HG03354 (cell line): ENCODE data around the gene SUN1.
"Not testable (repeated sequence)": the region's sequence is repeated elsewhere in the genome, so short reads cannot be mapped to it uniquely, and the experiment has no call there.

ENCODE experiments used
- ATAC-seq: cut with Tn5 transposase; IDR thresholded peaks from one replicate; pipeline ENCODE4 v1.9.1; 2021; ENCODE audit warnings: mild to moderate bottlenecking; ENCODE audit not compliant: unreplicated experiment, poor library complexity, severe bottlenecking

SUN1 gene

GRCh38 chr7:853366-854117, 21.3 kb downstream of the SUN1 start:
- ATAC-seq = no peak

DNA sequence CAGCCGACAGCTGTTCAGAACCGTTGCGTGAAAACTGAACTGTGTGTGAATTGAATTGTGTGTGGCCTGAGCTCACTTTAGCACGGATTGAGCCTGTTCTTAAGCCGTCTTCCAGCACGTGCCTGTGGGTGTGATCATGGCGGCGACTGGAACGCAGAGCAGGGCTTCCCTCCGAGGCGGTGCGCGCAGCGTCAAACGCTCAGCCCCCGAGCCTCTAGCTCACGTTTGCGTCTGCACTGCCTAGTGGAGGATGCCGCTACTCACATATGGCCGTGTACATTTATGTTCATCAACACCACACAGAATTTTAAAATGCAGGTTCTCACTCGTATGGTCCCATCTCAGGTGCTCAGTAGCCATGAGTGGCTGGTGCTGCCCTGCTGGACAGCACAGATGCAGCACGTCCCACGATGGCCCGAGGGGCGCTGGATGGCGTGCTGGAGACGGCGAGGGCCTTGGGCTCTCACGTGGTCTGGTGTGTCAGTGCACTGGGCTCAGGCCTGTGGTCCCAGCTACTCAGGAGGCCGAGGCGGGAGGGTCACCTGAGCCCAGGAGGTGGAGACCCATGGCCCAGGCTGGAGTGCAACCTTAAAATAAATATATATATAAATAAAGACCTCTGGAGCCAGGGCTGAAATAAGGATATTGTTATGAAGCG, 22.0 kb downstream of the SUN1 start:
- no peak for ATAC-seq

DNA sequence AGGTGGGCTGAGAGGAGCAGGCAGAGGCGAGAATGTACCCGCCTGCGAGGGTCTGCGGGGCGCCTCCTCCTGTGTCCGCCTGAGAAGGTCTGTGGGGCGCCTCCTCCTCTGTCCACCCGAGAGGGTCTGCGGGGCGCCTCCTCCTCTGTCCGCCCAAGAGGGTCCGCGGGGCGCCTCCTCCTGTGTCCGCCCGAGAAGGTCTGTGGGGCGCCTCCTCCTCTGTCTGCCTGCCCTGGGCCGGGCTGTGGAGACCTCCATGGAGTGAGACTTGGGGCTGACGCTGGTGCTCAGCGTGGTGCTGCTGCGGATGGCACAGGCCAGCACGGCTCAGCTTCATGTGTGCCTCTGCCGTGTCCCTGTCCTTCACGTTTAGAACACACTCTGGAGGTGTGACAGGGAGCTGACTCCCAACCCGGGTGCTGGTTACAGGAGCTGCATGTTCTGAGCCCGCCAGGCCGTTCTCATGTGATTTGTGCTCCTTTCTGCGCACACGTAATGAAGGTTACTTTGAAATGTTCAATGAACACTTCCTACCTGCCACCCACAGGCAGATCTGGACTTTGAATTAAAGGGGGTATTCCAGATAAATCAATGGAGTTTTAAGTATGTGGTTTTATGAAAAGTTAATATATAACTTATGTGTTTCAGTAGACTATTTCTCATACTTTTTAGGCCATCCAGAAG, 23.6 kb downstream of the SUN1 start:
- no peak for ATAC-seq

GRCh38 chr7:856444-857095, 24.3 kb downstream of the SUN1 start:
- no peak for ATAC-seq

- ATAC-seq = no peak
These were observed 25.4 kb downstream of the SUN1 start for GRCh38 chr7:857661-858060.

GRCh38 chr7:859359-860030, 27.2 kb downstream of the SUN1 start:
- no peak for ATAC-seq

GRCh38 chr7:860149-860548, 27.9 kb downstream of the SUN1 start:
- no peak for ATAC-seq

- ATAC-seq = no peak
These were observed 28.9 kb downstream of the SUN1 start for GRCh38 chr7:861222-861621.

DNA sequence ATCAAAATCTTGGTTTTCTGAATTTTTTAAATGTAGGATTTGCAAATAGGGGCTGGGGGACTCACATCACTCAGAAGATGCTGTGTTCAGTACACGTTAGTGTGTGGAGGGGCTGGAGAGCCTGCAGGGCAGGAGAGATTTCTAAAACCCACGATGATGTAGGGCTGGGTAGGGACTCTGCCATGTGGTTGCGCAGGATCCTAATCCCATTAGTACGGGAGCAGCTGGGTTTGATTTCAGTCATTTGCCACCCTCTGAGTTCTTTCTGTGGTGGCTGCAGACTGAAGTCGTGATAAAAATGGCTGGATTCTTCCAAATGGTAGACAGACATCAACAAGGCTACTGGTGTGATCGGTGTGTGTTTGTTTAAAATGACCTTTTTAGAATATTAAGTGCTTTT, 29.9 kb downstream of the SUN1 start:
- no peak for ATAC-seq

- ATAC-seq = no peak
These were observed 30.8 kb downstream of the SUN1 start for GRCh38 chr7:863106-863505.

DNA sequence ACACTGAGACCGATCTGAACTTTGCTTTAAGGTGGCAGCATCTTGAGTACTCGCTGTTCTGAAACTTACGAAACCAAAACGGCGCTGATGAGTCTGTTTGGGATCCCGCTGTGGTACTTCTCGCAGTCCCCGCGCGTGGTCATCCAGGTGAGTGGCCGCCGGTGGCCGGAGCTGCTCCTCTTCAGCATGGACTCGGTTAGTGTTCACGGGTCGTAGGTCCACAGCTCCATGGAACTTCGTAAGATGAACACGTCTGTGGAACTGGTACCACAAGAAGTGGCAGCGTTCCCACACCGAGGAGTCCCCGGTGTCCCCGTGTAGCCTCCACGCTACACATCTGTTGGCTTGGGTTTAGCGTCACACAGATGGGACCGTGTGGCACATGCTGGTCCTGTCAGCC, 33.6 kb downstream of the SUN1 start:
- ATAC-seq = no peak

GRCh38 chr7:867001-867405, 34.7 kb downstream of the SUN1 start:
- no peak for ATAC-seq

DNA sequence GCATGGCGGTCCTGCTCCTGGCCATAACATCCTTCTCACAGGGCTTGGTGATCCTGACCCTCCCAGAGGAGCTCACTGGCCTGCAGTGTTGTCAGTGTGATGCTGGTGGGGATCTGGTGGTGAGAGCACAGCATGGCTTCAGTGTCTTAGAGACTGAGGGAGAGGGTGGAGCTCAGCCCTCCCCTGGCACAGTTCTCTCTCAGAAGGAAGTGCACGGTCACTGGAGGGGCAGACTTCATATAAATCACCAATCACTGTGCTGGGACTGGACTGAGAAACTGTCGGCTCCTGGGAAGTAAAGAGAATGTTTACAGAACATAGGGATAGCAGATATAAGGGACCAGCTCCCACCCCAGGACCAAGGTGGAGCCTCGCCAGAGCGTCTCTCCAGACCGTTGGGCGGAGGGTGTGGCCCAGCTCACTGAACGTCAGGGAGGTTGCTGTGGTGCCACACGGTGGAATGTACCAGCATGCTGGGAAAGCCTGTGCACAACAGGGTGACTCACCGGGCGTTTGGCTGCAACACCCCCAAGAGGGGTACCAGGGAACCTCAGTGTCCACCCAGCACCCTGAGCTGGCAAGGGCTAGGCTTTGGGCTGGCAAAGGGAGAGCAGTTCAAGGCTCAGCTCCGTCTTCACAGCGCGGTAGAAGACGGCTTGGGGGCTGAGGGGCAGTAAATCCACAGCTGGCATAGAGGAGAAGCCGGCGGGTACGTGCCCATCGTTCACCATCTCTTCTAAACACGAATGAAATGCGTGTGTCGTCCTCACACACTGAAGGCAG, 35.3 kb downstream of the SUN1 start:
- ATAC-seq = no peak

GRCh38 chr7:868189-868486, 35.9 kb downstream of the SUN1 start:
- no peak for ATAC-seq

DNA sequence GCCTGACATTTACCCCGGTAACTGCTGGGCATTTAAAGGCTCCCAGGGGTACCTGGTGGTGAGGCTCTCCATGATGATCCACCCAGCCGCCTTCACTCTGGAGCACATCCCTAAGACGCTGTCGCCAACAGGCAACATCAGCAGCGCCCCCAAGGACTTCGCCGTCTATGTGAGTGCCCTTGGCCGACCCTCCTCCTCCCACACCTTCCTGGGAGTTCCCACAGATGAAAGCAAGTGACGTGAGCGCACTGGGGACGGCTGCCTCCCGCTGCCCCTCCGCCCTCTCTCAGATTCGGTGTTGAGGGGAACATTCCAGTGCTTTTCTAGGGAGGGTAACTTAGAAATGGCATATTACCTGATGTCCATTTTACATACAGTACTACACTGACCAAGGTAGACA, 37.1 kb downstream of the SUN1 start:
- no peak for ATAC-seq

GRCh38 chr7:871900-872537, 39.7 kb downstream of the SUN1 start:
- ATAC-seq = no peak

DNA sequence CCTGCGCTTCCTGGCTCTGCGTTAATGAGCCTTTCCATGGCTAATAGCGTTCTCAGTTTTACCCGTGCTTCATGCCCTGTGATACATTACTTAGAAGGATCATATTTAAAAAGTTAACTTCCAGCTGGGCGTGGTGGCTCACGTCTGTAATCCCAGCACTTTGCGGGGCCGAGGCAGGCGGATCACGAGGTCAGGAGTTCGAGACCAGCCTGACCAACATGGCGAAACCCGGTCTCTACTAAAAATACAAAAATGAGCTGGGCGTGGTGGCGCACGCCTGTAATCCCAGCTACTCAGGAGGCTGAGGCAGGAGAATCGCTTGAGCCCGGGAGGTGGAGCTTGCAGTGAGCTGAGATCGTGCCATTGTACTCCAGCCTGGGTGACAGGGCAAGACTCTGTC, 40.4 kb downstream of the SUN1 start:
- not testable (repeated sequence) for ATAC-seq

GRCh38 chr7:873367-874002, 41.2 kb downstream of the SUN1 start:
- peak; percentile 23 for ATAC-seq
